Measurements from ENCODE around the gene CDC37L1.
A peak's percentile ranks its signal among the peaks of the same experiment; 100 is the strongest.
"Not testable (repeated sequence)": the region's sequence is repeated elsewhere in the genome, so short reads cannot be mapped to it uniquely, and the experiment has no call there.

Gene CDC37L1

DNA sequence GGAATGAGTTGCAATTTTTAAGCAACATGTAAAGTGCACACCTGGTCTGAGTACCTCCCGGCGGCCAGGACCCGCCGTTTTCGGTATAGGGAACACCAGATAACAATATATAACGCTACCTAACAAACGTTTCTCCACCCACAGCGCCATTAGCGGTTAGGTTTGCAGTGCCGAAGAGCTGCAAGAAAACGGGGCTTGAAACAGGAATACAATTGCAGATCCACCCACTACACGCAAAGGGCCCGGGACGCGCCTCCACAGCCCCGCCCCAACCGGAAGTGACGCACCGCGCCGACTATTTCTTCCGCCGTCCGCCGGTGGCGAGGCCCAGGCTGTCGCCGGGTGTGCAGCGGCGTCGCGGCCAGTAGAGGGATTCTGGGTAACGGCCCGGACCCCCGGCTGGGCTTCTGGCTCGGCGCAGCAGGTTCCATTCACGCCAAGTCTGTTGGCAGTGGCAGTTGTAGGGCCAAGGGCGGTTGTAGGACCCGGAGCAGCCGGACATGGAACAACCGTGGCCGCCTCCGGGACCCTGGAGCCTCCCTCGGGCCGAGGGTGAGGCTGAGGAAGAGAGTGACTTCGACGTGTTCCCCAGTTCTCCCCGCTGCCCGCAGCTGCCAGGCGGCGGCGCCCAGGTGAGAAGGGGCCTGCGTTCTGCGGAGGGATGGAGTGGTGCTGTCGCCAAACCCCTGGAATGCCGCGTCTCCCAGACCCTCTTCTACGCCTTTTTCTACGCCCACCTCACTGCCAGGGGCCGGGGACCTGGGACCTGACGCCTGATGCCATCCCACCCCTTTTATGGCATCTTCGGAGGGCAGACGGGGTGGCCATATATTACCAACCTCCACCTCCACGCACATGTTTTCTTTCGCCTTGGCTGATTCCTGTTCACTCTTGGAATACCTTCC lies at the start of gene CDC37L1:
Gene CDC37L1, plus strand, starts transcription at position 302 of the 905 bp plus-strand sequence. Its CDS starts 199 bp downstream, at position 501.
- peak; percentile 95 for DNase-seq (ENCODE audit: low spot score)

DNA sequence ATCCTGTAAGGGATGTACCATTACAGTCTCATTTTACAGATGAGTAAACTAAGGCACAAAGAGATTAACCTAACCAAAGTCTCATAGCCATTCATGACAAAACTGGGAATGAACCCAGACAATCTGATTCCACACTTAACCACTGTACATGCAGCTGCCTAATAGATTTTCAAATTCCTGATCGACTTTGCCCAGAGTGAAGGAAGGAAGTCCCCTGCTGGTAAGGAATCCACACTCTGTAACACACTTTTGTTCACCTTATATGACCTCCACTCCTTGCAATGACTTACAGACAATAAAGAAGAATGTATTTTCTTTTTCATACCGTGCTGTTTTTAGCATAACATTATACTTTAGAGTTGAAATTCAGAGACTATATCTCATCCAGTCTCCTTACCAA lies 48.5 kb upstream of the CDC37L1 start:
- no peak for DNase-seq (ENCODE audit: low spot score)

DNA sequence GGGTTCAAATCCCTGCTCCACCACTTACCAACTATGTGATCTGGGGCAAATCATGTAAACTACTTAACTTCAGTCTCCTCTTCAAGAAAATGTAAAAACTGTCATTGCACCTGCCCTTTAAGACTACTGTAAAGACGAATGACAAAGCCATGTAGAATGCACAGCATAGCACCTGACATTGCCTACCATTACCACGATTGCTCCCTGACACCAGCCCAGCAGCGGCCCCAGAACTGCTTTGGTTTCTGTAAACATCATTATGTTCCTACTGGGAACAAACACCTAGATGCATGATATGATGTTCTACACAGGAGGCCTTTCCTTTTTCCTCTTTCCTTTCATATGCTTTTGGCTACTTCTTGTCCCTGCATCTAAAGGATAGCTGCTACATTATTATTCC lies 40.4 kb upstream of the CDC37L1 start:
- no peak for DNase-seq (ENCODE audit: low spot score)

- DNase-seq (ENCODE audit: low spot score), result no peak
Observed at GRCh38 chr9:4639420-4639819, 39.9 kb upstream of the CDC37L1 start.

GRCh38 chr9:4640027-4640426 lies 39.3 kb upstream of the CDC37L1 start:
- DNase-seq (ENCODE audit: low spot score), result no peak

- no peak for DNase-seq (ENCODE audit: low spot score)
Observed at GRCh38 chr9:4642351-4642750, 37.0 kb upstream of the CDC37L1 start.

DNA sequence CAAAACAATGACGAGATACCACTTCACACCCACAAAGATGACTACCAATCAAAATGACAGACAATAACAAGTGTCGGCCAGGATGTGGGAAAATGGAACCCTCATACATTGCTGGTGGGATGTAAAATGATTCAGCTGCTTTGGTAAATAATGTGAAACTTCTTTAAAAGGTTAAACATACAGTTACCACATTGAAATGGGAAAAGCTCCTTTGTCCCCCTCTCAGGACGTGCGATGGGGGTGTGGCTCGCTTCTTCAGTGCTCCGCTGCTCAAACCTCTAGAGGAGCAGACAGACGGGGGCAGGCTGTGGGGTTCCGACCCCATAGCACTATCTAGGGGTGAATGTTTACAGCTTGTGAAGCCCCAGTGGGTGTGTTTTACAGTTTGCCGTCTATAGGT lies 25.3 kb upstream of the CDC37L1 start:
- no peak for DNase-seq (ENCODE audit: low spot score)

DNA sequence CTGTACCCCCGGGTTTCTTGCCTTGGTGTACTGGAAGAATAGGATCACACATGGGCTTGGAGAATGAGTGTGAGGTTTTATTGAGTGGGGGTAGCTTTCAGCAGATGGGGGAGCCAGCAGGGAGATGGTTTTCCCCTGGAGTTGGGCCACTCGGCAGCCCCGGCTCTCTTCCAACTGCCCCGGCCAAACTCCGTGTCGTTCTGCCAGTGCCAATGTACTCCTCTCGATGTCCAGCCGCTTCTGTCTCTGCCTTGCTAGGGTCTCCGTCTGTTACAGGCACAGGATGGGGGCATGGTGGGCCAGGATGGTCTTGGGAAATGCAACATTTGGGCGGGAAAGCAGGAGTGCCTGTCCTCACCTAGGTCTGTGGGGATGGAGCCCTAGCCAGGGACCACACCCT lies 24.8 kb upstream of the CDC37L1 start:
- DNase-seq (ENCODE audit: low spot score), result no peak

GRCh38 chr9:4656196-4656595 lies 23.2 kb upstream of the CDC37L1 start:
- DNase-seq (ENCODE audit: low spot score), result not testable (repeated sequence)

GRCh38 chr9:4656621-4657020 lies 22.7 kb upstream of the CDC37L1 start:
- DNase-seq (ENCODE audit: low spot score), result no peak

GRCh38 chr9:4657426-4658159 lies 21.8 kb upstream of the CDC37L1 start:
- no peak for DNase-seq (ENCODE audit: low spot score)

- not testable (repeated sequence) for DNase-seq (ENCODE audit: low spot score)
Observed at GRCh38 chr9:4660665-4661064, 18.7 kb upstream of the CDC37L1 start.

DNA sequence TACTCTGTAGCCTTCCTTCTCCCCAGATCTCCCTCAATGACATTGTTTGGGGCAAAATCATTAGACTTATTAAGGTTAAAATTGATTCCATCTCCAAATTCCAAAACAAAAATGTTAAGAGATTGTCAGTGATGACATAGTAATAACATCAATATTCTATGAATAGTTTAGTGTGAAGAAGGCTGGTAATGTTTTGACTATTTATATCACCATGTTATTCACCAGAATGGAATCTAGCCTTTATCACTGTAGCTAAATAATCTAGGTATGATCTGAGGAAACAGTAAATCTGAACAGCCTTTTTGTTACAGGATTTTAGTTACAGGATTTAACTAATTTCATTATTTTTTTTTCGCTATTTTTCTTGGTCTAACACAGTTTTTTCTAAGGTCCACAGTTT lies 18.2 kb upstream of the CDC37L1 start:
- DNase-seq (ENCODE audit: low spot score), result peak; percentile 61

- no peak for DNase-seq (ENCODE audit: low spot score)
Observed at GRCh38 chr9:4661611-4662010, 17.8 kb upstream of the CDC37L1 start.

DNA sequence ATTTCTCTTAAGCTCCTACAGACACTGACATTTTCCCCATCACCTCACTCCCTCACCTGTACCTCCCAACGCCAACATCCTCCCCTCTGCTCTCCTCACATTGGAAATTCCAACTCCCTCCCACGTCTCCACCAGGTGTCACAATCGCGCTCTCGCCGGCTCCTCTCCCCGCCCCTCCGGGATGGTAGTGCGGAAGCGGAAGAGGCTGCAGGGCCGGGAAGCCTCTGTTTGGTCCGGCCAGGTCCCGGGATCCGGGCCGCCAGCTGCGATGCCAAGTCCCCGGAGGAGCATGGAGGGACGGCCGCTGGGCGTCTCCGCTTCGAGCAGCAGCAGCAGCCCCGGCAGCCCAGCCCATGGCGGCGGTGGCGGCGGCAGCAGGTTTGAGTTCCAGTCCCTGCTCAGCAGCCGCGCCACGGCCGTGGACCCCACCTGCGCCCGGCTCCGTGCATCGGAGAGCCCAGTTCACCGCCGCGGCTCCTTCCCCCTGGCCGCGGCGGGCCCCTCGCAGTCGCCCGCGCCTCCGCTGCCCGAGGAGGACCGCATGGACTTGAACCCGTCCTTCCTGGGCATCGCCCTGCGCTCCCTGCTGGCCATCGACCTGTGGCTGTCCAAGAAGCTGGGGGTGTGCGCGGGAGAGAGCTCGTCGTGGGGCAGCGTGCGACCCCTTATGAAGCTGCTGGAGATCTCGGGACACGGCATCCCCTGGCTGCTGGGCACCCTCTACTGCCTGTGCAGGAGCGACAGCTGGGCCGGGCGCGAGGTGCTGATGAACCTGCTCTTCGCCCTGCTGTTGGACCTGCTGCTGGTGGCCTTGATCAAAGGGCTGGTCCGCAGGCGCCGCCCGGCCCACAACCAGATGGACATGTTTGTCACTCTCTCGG lies 17.0 kb upstream of the CDC37L1 start, which contains the start of gene PLPP6:
Gene PLPP6, plus strand, starts transcription at position 187 of the 881 bp plus-strand sequence. Its CDS starts 82 bp downstream, at position 269.
- DNase-seq (ENCODE audit: low spot score), result peak; percentile 90

GRCh38 chr9:4662989-4663792 lies 16.2 kb upstream of the CDC37L1 start:
- no peak for DNase-seq (ENCODE audit: low spot score)

- DNase-seq (ENCODE audit: low spot score), result no peak
Observed at GRCh38 chr9:4663956-4664355, 15.4 kb upstream of the CDC37L1 start.

GRCh38 chr9:4665357-4665756 lies 14.0 kb upstream of the CDC37L1 start:
- no peak for DNase-seq (ENCODE audit: low spot score)

DNA sequence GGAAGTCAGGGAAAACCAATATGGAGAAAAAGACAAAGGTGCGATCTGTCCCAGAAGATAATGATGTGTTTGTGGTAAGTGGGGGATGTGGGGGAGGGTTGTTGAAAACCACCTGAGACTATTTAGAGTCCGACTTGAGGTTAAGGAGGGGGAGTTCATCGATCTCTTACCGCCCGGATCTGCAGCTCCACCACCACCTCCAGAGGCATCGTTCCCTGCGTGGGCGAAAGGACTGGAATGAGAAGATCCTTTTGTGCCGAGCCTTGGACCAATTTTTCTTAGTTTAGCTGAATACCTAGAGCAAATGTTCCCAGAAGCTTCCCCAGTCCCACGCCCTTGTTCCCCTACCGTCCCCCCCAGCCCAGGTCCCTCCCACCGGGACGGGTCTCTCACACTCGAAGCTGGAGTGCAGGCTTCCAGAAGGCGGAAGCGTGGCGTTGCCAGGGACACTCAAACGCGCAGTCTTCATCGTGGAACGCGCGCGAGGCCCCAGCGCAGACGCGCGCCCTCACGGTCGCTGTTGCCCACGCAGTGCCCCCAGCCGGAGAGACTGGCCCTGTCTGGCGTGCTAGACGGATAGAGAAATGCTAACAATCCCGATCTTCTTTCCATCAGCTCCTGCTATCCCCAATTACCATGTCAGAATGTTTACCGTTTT lies 13.2 kb upstream of the CDC37L1 start, which contains the start of gene SPATA6L:
Gene SPATA6L, minus strand, starts transcription at position 439 of the 658 bp plus-strand sequence. Its CDS starts 230 bp downstream, at position 209.
- peak; percentile 61 for DNase-seq (ENCODE audit: low spot score)

DNA sequence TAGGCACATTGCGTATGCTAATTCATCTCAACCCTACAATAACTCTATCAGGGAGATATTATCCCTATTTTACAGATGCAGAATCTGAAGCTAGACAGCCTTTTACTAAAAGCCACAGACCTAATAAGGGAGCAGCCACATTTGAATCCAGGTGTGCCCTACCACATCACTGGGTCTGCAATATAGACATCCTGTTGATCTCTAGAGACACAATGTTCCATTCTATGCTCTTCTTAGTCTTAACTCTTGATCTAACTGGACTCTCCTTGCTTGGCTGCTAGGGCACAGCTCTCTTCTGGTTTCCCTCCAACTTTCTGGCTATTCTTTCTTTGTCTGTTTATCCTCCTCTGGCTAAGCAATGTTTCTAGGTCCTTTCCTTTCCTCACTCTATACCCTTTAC lies 11.7 kb upstream of the CDC37L1 start:
- no peak for DNase-seq (ENCODE audit: low spot score)

All from AG08396 (cell line).